HG02759 (cell line): ENCODE data around the gene CHD9.
"Not testable (repeated sequence)": the region's sequence is repeated elsewhere in the genome, so short reads cannot be mapped to it uniquely, and the experiment has no call there.

ENCODE experiments used
- ATAC-seq: cut with Tn5 transposase; IDR thresholded peaks from one replicate; pipeline ENCODE4 v1.9.1; 2021; ENCODE audit warnings: mild to moderate bottlenecking, moderate library complexity; ENCODE audit not compliant: unreplicated experiment

The CHD9 gene

DNA sequence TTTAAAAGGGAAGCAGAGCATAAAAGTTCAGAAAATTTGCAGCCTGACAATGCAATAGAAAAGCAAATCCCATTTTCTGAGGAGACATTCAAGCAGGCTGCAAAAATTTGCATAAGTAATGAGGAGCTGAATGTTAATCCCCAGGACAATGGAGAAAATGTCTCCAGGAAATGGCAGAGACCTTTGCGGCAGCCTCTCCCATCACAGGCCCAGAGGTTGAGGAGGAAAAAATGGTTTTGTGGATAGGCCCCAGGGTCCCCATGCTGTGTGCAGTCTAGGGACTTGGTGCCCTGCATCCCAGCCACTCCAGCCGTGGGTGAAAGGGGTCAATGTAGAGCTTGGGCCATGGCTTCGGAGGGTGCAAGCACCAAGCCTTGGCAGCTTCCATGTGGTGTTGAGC is 19.5 kb downstream of the CHD9 start:
- ATAC-seq = not testable (repeated sequence)

DNA sequence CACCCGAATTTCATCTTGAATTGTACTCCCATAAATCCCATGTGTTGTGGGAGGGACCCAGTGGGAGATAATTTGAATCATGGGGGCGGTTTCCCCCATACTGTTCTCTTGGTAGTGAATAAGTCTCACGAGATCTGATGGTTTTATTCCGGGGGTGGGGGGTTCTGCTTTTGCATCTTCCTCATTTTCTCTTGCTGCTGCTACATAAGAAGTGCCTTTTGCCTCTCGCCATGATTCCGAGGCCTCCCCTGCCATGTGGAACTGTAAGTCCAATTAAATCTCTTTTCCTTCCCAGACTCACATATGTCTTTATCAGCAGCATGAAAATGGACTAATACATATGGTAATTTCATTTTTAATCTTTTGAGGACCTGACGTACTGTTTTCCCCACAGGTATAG is 20.7 kb downstream of the CHD9 start:
- not testable (repeated sequence) for ATAC-seq

DNA sequence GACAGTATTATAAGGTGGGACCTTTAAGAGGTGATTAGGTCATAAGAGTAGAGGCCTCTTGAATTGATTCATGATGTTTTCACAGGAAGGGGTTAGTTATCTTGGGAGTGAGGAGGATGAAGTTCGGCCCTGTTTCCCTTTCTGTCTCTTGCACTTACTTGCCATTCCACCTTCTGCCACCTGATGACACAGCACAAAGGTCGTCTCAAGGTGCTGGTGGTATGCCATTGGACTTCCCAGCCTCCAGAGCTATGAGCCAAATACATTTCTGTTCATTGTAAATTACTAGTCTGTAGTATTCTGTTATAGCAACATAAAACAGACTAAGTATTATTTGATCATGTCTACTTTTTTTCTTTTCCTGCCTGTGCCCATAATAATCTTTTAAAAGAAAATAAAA is 23.5 kb downstream of the CHD9 start:
- ATAC-seq = no peak

DNA sequence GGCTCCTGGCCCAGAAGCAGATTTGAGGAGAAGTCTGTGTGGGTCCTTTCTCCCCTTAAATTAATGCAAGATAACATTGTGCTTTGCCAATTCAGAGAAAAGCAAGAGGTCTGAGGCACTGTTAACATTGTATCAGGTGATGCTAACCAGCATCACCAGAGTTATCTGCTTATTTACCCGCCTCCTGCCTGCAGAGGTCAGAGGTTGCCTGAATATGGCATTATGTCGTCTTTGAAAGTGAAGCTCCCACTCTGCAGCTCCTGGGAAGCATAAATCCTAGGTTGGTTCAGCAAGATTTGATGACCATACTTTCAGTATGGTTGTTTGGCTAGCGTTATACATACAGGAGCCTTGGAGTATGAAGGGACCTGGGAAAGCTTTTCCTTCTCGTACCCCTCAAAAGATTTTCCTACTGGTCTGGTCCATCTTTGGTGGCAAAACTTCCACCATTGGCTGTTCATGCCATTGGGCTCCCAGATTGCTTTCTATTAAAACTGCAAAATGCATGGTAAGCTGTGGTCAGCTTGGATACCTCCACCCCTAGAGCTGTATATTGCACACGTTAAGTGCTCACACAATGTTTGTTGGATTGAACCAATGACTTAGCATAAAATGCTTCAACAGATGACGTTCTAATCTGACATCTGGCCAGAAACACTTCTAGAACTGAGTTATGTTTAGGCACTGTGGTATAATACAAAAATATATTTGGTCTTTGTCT is 24.1 kb downstream of the CHD9 start:
- ATAC-seq = no peak

DNA sequence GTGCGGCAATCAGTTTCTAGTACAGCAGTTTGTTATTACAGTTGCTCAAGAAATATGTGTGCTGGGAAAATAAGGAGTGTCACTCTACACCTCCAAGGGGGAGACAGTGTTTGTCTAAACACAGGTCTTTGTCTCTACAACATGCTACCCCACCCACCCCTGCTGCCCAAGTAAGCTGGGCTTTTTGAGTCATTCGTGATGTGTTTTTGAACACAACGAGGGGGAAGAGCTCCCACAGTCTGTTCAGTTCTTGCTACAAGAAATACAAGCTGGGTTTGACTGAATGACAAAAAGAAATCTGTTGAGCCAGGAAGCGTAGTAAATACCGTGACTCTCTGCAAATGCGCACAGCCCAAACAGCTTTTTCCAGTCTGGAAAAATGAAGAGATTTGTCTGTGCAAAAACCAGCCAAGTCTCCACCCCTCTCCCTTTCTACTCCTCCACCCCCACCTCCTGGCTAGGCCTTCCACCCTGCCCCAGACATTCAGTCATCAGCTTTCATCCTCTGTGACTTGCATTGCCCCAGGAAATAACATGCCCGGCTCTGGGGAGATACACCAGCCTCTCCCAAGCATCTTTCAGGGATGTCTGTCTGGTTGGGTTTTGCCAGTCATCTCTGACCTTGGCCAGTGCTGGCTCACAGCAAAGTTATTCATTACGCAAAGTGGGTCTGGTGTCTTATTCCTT is 25.7 kb downstream of the CHD9 start:
- no peak for ATAC-seq

DNA sequence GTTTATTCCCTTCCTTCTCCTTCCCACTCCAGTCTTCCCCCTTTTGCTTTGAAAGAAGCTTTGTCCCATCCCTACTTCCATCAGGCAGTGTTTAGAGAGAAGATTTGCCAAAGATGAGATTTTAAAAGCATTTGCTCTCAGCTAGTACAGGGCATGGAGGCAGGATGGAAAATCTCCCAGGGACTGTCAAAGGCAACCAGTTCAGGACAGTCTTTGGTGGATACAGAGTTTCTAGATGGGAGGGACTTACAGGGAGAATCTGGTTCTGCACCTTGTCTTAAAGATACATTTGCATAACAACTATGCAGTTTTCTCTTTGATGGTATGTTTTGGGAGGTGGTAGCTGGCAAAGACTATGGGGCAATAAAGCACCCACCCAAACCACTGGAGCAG is 26.2 kb downstream of the CHD9 start:
- no peak for ATAC-seq

DNA sequence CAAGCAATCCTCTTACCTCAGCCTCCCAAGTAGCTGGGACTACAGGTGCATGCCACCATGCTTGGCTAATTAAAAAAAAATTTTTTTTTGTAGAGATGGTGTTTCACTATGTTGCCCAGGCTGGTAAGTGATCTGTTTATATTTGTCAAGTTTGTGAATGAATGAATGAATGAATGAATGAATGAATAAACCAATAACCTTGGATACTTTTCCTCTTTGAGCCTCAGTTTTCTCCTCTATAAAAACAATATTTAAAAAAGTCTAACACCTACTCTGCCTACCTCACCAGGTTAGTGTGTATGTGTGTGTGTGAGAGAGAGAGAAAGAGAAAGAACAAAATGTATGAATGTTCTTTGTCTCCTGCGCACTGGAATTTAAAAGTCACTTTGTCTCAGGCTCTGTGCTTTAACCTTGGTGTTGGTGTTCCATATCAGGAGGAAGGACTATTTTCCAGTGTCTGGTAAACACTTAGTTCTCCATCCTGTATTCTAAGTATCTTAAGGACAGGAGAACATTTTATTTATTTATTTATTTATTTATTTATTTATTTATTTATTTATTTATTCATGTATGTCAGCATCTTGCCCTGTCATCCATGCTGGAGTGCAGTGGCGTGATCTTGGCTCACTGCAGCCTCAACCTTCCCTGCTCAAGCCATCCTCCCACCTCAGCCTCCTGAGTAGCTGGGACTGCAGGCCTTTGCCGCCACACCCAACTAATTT is 27.1 kb downstream of the CHD9 start:
- no peak for ATAC-seq

DNA sequence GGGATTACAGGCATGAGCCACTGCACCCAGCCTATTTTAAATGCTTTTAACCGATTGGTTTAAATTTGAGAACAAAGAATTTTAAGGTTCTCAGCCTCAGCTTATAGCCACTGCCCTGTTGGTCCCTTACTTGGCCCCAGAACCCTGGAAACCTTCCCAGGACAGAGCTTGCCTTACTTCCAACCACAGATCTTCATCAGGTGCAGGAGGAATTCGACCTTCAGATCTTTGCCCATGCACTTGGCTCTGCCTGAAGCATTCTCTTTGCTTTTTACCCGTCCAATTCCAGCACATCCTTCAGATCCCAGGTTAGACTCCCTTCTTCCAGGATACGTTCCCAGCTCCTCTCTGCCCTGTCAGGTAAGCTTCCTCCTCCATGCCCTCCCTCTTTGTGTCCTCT is 27.7 kb downstream of the CHD9 start:
- ATAC-seq = no peak

DNA sequence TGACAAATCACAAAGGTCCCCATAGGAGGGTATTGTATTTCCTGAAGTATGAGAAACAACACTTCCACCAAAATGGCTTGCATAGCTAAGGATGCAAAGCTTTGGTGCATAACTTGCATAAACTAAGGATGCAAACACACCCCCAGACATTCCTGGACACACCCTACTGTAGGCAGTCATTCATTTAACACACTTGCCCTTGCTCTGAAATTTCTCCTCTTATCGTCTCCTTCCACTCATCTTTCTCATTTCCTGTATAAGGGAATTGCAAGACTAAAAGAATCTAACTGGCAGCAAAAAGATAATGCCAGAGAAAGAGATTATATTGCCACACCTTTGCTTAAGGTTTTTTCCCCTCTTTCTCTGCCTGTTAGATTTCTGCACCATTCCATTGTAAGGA is 28.3 kb downstream of the CHD9 start:
- no peak for ATAC-seq

DNA sequence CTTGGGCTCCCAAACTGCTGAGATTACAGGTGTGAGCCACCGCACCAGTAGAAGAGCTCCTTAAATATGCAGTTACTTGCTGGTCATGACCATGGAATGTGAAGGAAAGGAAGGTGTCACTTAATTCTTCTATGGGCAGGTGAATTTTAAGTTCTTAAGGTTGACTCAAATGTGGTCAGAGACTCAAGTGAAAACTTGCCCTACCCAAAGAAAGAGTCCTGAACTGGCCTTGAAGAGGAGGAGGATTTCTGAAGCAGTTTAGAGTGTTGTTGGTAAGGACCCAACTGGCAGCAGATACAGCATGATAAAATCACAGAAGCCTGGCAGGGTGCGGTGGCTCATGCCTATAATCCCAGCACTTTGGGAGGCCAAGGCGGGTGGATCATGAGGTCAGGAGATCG is 29.4 kb downstream of the CHD9 start:
- no peak for ATAC-seq

DNA sequence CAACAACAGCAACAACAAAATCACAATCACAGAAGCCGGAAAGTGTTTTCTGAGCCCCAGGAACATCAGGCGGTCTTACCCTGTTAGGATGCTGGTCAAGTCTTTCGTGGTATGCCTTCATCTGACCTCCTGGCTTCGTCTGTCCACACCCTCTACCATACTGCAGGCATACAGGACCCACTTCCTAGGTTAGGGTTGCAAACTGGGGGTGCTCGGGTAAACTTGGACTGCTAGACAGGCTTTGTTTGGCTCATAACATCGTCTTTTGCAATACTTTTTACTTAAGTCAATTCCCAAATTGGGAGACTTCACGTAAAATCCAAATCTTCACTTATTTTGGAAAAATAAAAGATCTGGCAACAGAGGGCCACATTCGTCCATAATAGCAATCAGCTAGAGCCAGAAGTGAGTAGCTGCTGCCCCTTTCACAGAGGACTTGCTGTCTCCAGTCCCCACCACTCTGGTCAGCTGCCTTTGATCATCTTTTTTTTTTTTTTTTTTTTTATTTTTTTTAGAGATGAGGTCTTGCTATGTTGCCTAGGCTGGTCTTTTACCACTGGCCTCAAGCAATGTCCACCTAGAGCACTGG is 30.0 kb downstream of the CHD9 start:
- no peak for ATAC-seq

DNA sequence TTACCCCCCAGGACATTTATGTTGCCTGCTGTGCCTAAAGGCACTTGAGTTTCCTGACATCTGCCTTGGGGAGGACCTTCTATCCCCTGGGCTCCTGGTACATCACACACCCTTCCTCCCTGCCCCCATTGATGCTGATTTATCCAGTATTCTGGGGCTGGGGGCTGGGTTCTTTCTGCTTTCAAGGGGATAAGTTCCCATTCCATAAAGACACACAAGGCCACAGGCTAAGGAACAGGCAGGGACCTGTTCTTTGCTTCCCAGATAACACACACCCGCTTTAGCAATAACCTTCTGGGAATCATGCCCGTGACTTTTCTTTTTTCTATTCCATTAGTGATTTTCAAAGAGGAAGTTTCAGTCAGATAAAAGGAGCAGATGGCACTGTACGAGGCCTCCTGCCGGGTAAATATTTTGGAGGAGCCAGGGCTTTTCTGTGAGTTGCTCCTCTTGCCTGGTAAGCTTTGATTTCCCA is 30.6 kb downstream of the CHD9 start:
- ATAC-seq = no peak

DNA sequence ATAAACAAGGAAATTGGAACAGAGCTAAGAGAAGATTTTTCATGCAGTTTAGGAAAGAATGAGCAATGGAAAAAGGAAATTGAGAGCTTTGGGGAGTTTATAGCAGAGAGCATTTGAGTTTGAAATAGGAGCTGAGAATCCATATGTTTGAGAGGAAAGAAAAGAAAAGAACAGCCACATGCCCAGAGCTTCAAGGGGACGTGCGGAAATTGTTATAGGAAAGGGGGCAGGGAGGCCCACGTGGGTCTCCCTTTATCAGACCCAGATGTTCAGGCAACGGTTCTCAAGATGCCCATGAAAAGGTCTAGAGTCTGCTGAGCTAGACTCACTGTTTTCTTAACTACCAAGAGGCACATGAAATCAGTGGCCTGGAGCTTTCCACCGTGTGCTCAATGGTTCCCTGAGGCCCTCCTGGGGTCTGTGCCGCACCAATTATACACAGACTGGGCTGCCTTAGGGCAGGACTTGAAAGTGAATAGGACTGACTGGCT is 31.2 kb downstream of the CHD9 start:
- no peak for ATAC-seq

DNA sequence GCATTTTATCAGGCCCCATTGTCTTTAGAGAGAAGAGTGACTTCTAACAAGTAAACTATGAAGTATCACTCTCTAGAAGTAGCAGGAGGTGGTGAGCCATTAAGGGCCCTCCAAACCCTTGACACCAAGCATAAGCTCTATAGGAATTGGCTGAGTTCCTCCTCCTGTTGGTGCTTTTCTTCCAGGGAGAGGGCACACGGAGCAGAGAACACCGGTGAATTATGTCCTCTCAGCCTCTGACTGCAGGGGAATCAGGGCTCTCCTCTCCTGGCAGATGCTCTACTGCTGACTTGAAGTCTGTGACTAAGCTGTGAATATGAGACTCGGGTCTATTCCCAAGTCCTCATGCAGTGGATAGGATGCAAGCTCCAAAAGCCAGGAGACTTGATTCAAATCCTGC is 32.3 kb downstream of the CHD9 start:
- no peak for ATAC-seq

DNA sequence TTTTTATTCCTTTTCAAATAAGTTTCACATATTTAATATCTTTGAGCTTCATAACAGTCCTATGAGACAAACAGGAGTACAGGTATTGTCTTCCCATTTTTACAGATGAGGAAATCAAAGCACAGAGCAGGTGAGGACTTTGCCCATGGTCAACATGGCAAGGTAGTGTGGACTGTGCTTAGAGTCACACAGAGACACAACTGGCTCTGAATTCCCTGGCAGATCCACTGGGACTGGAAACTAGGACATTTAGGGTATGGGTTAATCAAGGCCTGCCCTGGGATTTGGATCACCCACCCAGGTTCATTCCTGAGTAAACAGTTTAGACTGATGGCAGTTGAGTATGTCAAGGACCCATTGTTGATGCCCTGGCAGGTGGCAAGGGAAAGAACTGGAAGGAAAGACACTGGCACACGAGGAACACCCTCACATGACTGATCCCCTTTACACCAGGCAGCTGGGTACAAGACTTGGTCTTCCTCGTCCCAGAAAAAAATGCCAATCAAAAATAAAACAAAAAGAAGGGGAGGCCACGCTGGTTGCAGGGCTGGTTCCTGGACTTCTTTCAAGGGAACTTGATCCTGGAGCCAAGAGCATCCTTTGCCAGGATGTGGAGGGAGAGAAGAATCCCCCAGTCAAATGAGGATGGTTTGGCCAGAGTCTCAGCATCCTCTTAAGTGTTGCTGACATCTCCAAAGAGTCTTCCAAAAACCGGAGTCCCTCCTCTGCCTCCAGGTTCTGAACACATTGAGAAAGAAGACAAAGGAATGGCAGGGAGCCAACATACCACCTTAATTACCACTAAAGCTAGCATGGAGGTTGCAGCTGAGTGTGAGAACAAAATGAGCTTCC is 34.9 kb downstream of the CHD9 start:
- ATAC-seq = no peak

DNA sequence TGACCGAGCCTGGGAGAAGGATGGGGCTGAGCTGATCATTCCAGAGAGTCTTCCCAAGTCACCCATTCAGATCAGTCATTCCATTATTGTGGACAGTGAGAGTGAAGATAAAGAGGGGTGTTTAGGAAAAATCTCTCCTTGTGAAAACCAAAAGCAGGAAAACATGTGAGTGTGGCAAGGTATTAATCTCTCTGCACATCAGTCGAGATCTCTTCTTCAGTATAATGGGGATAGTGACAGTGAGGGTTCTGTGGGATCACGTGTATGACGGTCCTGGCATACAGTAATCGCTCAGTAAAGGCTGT is 35.4 kb downstream of the CHD9 start:
- no peak for ATAC-seq

DNA sequence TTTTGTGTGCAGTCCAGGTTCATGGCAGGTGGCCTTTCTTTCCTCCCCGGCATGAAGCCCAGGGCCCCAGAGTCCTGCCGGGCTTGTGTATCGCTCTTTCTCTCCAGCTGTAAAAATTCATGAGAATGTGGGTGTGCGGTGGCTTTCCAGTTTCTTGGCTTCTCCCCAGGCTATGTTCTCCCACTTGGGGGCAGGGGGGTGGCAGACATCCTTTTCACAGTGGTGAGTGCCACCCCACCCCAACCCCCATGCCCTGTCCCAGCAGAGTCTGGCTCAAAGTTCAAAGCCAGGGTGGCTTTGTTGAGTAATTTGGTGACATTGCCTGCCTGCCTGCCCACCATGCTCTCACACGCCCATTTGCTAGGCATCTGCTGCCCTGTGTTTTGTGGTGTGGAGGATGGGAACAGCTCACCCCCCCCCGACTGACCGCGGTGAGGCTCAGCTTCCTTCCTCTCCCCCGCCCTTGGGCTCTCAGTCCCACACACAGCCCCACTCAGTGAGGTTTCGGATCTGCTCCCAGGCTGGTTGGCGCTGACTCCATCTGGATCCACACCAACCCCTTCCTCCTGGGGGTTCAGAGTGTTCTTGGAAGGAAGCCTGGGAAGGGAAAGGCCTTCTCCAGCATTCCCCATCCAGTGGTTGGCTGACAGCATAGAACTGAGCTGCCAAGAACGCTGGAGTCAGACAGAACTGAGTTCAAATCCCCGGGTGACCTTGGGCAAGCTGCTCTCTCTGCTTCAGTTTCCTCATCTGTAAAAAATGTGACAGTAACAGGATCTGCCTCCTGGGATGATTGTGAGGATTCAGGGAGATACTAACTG is 36.0 kb downstream of the CHD9 start:
- ATAC-seq = peak; percentile 53

DNA sequence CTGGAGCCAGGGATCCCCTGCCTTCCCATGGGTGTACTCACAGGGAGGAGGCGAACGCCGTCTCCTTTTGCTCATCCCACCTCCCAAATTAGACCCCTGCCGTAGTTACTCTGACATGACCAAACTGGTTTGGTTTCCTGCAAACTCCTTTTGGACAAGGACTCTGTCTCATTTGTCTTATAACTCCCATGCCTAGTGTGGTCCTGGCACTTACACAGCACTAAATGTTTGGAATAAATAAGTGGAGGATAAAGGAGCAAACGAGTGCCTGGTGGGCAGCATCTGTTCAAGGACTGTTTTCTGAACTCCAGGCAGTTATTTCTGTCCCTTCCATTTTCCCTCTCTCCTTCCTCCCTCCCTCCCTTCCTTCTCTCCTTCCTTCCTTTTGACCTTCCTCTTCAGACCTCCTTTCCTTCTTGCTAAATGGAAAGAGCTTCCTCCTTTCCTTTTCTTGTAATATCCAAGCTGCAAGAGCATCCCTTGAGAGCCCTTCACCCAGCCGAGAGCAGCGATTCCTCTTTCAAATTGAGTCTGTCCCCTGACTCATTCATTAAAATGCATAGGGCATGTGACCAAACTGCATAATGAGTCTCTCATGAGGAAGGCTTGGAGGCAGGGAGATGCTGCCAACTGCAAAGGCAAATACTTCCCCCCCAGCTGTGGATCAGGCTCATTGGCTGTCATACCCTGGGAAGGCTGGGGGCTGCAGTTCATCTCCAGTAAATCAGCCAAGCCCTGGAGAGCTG is 36.8 kb downstream of the CHD9 start:
- peak; percentile 61 for ATAC-seq

DNA sequence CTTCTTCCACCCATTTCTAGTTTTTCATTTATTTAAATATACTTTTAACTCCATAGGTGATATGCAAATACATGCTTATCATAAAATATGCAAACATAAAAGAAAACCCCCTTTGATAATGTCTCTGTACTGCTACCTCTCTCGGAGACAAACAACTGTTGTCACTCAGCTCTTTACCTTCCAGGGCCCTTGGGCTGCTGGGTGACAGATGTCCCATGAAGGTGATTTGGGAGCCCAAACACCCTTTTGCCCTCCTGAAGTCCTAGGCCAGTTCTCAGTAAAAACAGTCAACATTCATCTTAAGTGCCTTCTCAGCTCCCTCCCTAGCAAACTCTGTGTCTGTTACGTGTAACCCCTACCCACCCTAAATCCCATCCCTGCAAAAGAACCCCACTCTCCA is 37.5 kb downstream of the CHD9 start:
- ATAC-seq = no peak
